GM12878 (cell line): ENCODE measurements around the gene IMMP2L. TPM values are rescaled to one million over a fixed set of nuclear protein-coding genes. Genes with fewer than 3 reads are reported as not detected.

Experiments used
- ASH2L ChIP-seq: fragments of 300-600, 200-600 bp; sonication (generic); IDR thresholded peaks from 2 replicates; pipeline ENCODE4 v1.6.1; 2017; ENCODE audit warnings: low read depth, mild to moderate bottlenecking, borderline replicate concordance
- BMI1 ChIP-seq: fragments of 450-650 bp; IDR thresholded peaks from 2 replicates; pipeline ENCODE4 v1.6.1; 2016; ENCODE audit warnings: mild to moderate bottlenecking, moderate library complexity, borderline replicate concordance
- CHD4 ChIP-seq: fragments of 200-600 bp; sonication (generic); IDR thresholded peaks from 2 replicates; pipeline ENCODE4 v1.6.1; 2016; ENCODE audit warnings: mild to moderate bottlenecking
- EP300 ChIP-seq, 2 experiments: fragments of 150-350 bp in 1 of 2; IDR thresholded peaks; 2 replicates each; pipeline ENCODE4 v1.6.1; 2011 to 2012; ENCODE audit warnings: low read depth in 2 of 2, low read length in 2 of 2, borderline replicate concordance in 1 of 2, improper control_type of control experiment in 1 of 2, inconsistent platforms in 1 of 2; ENCODE audit not compliant: control insufficient read depth in 1 of 2
- FOS ChIP-seq: IDR thresholded peaks from 3 replicates; pipeline ENCODE4 v1.6.1; 2011; ENCODE audit warnings: borderline replicate concordance; ENCODE audit not compliant: insufficient read length; ENCODE audit errors: extremely low read depth
- HCFC1 ChIP-seq: fragments of 150-350 bp; IDR thresholded peaks from 2 replicates; pipeline ENCODE4 v1.6.1; 2014; ENCODE audit warnings: low read length
- KLF5 ChIP-seq: fragments of 450-650 bp; IDR thresholded peaks from 2 replicates; pipeline ENCODE4 v1.6.1; 2014; ENCODE audit warnings: mild to moderate bottlenecking; ENCODE audit not compliant: partially characterized antibody
- MYB ChIP-seq: fragments of 150-350 bp; IDR thresholded peaks from 2 replicates; pipeline ENCODE4 v1.6.1; 2014; ENCODE audit warnings: mild to moderate bottlenecking, low read depth, low read length, borderline replicate concordance
- NFYA ChIP-seq: IDR thresholded peaks from 2 replicates; pipeline ENCODE4 v1.6.1; 2011; ENCODE audit warnings: low read depth, mild to moderate bottlenecking, low read length, improper control_type of control experiment, borderline replicate concordance
- PAX8 ChIP-seq: fragments of 450-650 bp; IDR thresholded peaks from 2 replicates; pipeline ENCODE4 v1.6.1; 2017; ENCODE audit warnings: mild to moderate bottlenecking, moderate library complexity
- PML ChIP-seq: IDR thresholded peaks from 2 replicates; pipeline ENCODE4 v1.6.1; 2012; ENCODE audit warnings: low read length, inconsistent platforms
- POU2F2 ChIP-seq: IDR thresholded peaks from 3 replicates; pipeline ENCODE4 v1.6.1; 2011; ENCODE audit warnings: low read depth, mild to moderate bottlenecking, low read length, borderline replicate concordance
- PRDM15 ChIP-seq: fragments of 450-650 bp; formaldehyde crosslinking; IDR thresholded peaks from 2 replicates; pipeline ENCODE4 v1.4.0; 2020; ENCODE audit warnings: mild to moderate bottlenecking, moderate library complexity
- RAD51 ChIP-seq: fragments of 450-650 bp; IDR thresholded peaks from 2 replicates; pipeline ENCODE4 v1.6.1; 2016; ENCODE audit warnings: moderate library complexity, mild to moderate bottlenecking, inconsistent platforms
- RELB ChIP-seq: fragments of 450-650 bp; IDR thresholded peaks from 2 replicates; pipeline ENCODE4 v1.6.1; 2017; ENCODE audit warnings: low read depth, mild to moderate bottlenecking, moderate library complexity
- RFX5 ChIP-seq: IDR thresholded peaks from 2 replicates; pipeline ENCODE4 v1.6.1; 2011; ENCODE audit warnings: low read depth, low read length, improper control_type of control experiment
- SIX5 ChIP-seq: IDR thresholded peaks from 2 replicates; pipeline ENCODE4 v1.6.1; 2011; ENCODE audit warnings: mild to moderate bottlenecking, low read depth, low read length, moderate library complexity; ENCODE audit not compliant: severe bottlenecking
- SPI1 ChIP-seq: IDR thresholded peaks from 2 replicates; pipeline ENCODE4 v1.6.1; 2011; ENCODE audit warnings: low read depth, mild to moderate bottlenecking, low read length, moderate library complexity, borderline replicate concordance; ENCODE audit not compliant: insufficient read depth
- TAF1 ChIP-seq: IDR thresholded peaks from 2 replicates; pipeline ENCODE4 v1.6.1; 2011; ENCODE audit warnings: mild to moderate bottlenecking, low read depth, low read length, borderline replicate concordance
- TBL1XR1 ChIP-seq: IDR thresholded peaks from 2 replicates; pipeline ENCODE4 v1.6.1; 2012; ENCODE audit warnings: low read depth, low read length, improper control_type of control experiment
- polyA plus RNA-seq, 11 experiments: library from polyadenylated mRNA; depleted of rRNA in 4 of 11; unstranded in 6 of 11; stranded (reverse) in 5 of 11; fragments of >200 nt; fragmentation: Nextera tagmentation in 4 of 11; fragmentation: Illumina TruSeq in 1 of 11; extraction: Ambion mirVana in 4 of 11; extraction: Trizol in 1 of 11; gene quantifications; 1 replicate in 1 of 11; 2 replicates in 10 of 11; pipeline versions ENCODE4 v1.2.1 to v1.2.3, GENCODE V29; 2011 to 2016; ENCODE audit warnings: inconsistent platforms in 2 of 11, missing spikeins in 2 of 11, low read depth in 1 of 11
- total RNA-seq, 4 experiments: library from RNA; depleted of rRNA in 3 of 4; stranded (reverse); fragments of >200 nt in 3 of 4; fragmentation: Illumina TruSeq in 1 of 4; extraction: Trizol in 1 of 4; gene quantifications; 2 replicates each; pipeline versions ENCODE4 v1.2.1 to v1.2.3, GENCODE V29; 2013 to 2021
- TF ChIP-seq, protein P1 (sequence below): IDR thresholded peaks from 2 replicates; pipeline ENCODE4 v1.6.1; 2012; ENCODE audit warnings: low read length, inconsistent platforms
- TF ChIP-seq, protein P2 (sequence below): IDR thresholded peaks from 2 replicates; pipeline ENCODE4 v1.6.1; 2011; ENCODE audit warnings: mild to moderate bottlenecking, low read depth, low read length, moderate library complexity; ENCODE audit not compliant: insufficient replicate concordance

IMMP2L gene
- total and polyA plus RNA-seq, 10 of the 15 experiments (the other 5 are each of a cell fraction or from before 2014, with no cell fraction given) = 12.6 to 46.3 (median 19.6) TPM

GRCh38 chr7:111561904-111562732 is at the start of gene IMMP2L (continued):
- TF ChIP-seq RELB (peak; percentile 57; the same call in 1 of the 2 replicates), SIX5 (no peak), PRDM15 (CRISPR knock-in tag) (no peak), PML (no peak), POU2F2 (no peak; the same call in 2 of the 3 replicates), HCFC1 (no peak; the same call in 1 of the 2 replicates), MYB (no peak), RFX5 (no peak), BMI1 (no peak), FOS (no peak), TAF1 (peak; percentile 56; the same call in 1 of the 2 replicates), SPI1 (no peak), RAD51 (no peak), CHD4 (no peak), KLF5 (no peak), ASH2L (no peak), NFYA (no peak), PAX8 (no peak), EP300 (IDR thresholded peaks at IDR 0.05; ENCODE audit: borderline replicate concordance in 1 of 2, control insufficient read depth in 1 of 2, low read depth in 2 of 2, low read length in 2 of 2) (no peak), TBL1XR1 (no peak)
- TF ChIP-seq, protein P1, sequence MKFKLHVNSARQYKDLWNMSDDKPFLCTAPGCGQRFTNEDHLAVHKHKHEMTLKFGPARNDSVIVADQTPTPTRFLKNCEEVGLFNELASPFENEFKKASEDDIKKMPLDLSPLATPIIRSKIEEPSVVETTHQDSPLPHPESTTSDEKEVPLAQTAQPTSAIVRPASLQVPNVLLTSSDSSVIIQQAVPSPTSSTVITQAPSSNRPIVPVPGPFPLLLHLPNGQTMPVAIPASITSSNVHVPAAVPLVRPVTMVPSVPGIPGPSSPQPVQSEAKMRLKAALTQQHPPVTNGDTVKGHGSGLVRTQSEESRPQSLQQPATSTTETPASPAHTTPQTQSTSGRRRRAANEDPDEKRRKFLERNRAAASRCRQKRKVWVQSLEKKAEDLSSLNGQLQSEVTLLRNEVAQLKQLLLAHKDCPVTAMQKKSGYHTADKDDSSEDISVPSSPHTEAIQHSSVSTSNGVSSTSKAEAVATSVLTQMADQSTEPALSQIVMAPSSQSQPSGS = no peak
- TF ChIP-seq, protein P2, sequence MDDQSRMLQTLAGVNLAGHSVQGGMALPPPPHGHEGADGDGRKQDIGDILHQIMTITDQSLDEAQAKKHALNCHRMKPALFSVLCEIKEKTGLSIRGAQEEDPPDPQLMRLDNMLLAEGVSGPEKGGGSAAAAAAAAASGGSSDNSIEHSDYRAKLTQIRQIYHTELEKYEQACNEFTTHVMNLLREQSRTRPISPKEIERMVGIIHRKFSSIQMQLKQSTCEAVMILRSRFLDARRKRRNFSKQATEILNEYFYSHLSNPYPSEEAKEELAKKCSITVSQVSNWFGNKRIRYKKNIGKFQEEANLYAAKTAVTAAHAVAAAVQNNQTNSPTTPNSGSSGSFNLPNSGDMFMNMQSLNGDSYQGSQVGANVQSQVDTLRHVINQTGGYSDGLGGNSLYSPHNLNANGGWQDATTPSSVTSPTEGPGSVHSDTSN = no peak
